Measurements from ENCODE around the gene TOR2A.

TOR2A gene

DNA sequence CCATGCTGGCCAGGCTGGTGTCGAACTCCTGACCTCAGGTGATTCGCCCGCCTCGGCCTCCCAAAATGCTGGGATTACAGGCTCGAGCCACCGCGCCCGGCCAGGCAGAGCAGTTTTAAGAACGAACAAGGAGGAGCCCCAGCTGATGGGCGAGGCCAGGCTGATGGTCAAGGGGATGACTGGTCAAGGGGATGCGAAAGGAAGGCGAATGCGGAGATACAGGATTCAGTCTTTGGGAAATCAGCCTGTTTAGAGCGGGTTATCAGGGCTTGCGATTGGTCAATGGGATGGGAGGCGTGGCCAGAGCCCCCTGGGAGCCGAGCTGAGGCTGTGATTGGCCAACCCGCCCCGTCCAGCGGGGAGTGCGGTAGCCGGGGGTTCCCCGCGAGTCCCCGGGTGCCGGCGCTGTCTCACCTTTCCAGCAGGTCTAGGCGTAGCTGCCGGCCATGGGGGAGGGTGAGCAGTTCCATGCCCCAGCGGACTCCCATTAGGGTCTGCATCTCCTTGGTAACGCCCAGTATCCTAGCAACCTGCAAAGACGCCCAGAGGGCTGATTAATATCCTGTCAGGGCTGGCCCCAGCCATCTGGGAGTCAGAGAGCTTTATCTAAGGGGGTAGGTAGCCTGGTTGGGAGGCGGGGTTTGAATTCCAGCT is 7.5 kb upstream of the TOR2A start:
- peak; percentile 92 for DNase-seq (ENCODE audit: low spot score)

DNA sequence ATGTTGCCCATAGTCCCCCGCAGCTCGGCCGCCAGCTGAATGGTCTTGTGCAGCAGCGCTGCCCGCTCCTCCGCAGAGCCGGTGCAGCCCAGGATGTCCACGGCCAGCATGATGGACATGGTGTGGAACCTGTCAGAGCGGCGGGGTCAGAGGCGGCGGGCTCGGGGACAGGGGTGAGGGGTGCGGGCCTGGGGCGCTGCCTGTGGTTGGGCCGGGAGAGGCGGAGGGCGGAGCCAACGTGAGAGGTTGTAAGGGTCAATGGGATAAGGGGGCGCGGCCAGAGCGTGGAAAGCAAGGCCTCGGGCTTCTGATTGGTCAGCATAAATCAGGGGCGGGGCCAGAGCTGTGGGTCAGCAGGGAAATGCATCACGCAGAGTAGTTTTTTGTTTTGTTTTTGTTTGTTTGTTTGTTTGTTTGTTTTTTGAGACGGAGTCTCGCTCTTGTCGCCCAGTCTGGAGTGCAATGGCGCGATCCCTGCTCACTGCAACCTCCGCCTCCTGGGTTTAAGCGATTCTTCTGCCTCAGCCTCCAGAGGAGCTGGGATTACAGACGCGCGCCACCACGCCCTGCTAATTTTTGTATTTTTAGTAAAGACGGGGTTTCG is 6.8 kb upstream of the TOR2A start:
- peak; percentile 96 for DNase-seq (ENCODE audit: low spot score)

DNA sequence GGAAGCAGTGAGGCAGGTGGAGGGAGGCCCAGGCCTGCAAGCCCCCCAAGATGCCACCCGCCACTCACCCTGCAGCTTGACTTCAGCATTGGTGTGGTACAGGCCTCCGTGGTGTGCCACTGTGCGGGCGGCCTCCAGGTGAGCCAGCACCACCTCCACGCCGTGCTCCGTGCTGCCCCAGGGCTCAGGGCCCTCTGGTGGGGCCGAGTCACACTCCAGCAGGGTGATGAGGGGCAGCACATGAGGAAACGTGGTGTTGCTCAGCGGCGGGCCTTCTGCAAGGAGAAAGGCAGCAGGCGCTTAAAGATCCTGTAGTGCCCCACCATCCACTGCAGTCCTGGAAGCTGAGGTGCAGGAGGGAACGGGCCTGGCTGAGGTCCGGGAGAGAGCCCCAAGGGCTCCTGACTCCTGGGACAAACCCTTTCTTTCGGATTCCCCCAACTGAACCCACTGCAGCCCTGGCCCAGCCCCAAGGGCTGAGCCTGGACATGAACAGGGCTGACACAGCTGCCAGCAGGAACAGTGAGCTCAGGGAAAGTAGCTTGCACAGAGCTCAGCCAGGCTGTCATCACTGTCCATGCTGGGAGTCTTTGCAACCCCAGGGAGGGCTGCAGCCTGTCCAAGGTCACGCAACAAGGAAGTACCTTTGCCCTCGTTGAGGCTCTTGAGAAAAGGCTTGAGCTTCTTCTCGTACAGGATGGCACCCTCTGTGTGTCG is 4.7 kb upstream of the TOR2A start:
- no peak for DNase-seq (ENCODE audit: low spot score)

DNA sequence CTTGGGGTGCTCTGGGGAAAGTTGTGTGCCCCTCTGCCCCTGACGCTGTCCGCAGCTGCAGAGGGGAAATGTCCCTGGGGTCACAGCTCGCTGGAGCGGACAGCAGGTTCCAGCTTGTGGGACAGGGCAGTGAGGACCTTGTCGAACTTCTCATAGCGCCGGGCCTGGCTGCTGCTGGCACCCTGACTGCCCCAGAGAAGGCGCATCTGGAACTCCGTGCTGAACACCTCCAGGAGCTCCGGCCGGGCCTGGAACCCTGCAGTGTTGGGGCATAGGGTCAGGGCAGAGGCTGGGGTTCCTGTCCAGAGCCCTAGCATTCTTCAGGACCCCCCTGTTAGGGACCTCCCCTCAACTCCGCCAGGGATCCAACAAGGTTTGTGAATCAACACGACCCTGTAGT is 3.6 kb upstream of the TOR2A start:
- DNase-seq (ENCODE audit: low spot score), result no peak

DNA sequence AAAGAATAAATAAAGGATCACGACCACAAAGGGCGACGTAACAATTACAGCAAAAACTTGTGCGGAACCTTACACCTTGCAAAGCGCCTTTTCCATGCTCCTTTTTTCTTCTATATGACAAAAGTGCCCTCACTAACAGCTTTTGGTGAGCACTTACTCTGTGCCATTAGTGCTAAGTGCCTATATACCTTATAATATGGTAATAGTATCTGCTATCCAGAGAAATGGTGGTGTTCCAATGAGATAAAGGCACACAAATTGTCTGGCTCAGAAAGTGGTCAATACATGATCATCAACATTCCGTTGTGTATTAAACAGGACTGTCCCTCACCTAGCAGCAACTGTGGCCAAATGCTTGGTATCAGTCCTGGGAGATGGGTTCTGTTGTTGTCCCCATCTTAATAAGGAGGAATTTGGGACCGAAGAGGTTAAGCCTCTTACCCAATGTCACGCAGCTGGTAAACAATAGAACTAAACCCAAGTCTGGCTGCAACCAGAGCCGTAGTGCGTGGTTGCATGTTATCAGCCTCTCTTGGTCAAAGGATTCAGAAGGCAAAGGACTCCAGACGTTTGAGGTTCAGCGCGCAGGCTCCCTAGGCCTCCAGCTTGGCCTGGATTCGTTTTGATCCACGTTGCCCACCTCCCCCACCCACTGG is 564 bp upstream of the TOR2A start:
- no peak for DNase-seq (ENCODE audit: low spot score)

DNA sequence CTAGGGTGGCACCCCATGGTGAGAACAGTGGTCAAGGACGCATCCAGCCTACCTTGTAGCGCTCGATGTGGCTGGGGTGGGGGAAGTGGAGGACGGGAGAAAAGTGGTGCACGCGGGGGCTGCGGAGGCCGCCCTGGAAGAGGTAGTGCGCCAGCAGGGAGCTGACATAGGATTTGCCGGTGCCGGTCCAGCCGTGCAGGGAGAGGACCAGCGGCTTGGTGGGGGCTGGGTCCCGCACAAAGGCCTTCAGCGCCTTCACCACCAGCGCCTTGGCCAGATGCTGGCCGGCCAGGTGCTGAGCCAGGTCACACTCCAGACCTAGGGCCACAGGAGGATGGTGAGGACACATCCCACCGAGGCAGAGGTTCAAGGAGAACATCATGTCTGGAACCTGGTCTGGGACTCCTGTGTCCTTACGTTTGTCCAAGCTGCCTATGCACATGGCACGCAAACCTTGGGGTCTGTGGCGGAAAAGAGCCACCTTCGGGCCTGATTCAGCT is 797 bp downstream of the TOR2A start:
- DNase-seq (ENCODE audit: low spot score), result no peak

DNA sequence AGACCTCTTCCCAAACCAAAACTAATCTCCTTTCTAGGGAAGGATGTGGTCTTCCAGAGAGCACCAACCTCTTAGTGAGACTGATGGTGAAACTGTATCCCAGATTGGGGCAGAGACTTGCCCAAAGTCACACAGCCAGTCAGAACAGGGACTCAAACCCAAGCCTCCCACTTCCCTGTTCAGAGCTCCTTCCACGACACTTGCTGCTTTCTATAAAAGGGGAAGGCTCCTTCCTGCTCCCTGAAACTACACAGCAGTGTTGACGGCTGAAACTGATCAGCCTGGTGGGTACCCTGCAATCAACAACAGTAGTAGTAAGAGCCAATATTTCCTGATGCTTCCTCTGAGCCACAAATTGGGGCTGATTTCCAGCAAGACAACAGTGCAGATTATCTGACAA is 1.5 kb downstream of the TOR2A start:
- no peak for DNase-seq (ENCODE audit: low spot score)

DNA sequence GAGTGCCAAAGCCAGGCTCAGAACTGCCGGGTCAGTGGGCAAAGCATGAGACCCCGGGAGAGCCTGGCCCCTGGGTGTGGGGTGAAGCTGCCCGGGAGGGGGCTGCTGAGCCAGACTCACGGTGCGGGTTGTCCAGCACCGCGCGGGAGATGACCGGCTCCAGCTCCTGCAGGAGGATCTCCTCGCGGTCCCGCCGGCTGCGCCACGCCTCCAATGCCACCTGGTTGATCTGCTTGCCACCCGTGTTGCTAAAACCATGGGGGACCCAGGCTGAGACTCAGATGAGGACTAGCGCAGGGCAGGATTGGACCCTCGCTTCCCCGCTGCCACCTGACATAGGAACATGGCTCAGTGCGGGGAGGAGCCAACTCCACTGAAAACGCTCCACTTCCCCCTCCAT is 2.6 kb downstream of the TOR2A start:
- no peak for DNase-seq (ENCODE audit: low spot score)

DNA sequence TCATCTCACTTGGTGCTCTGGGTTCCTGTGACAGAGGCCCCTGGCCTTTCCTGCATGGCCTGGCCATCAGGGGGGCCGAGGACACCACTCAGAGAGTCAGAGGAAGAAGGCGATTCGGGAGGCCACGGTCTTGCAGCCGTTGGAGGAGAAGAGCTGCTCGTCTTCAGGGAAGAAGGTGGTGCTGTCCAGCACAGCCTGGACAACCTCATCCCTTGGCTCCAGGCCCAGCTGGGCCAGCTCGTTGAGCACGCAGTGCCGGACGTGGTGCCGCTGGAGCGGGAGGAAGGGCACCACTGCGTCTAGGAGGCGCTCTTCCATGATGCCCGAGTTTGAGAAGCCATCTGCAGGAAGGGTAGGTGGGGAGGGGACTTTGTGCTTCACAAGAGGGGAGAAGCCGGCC is 3.2 kb downstream of the TOR2A start:
- DNase-seq (ENCODE audit: low spot score), result no peak

DNA sequence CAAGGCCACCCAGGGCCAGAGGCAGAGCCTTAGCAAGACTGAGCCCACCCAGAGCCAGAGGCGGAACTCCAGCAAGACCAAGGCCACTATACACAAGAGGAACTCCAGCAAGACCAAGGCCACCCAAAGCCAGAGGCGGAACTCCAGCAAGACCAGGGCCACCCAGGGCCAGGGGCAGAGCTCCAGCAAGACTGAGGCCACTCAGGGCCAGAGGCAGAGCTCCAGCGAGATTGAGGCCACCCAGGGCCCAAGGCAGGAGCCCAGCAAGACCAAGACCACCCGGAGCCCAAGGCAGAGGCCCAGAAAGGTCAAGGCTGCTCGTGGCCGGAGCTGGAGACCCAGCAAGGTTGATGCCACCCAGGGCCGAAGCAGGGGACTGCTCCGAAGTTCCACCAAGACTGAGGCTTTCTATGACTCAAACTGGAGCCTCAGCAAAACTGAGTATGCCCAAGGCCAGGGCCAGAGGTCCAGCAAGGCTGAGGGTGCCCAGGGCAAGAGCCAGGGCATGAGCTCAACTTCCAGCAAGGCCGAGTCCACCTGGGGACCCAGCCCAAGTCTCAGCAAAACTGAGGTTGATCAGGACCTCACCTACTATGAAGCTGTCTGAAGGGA is 4.2 kb downstream of the TOR2A start:
- no peak for DNase-seq (ENCODE audit: low spot score)

DNA sequence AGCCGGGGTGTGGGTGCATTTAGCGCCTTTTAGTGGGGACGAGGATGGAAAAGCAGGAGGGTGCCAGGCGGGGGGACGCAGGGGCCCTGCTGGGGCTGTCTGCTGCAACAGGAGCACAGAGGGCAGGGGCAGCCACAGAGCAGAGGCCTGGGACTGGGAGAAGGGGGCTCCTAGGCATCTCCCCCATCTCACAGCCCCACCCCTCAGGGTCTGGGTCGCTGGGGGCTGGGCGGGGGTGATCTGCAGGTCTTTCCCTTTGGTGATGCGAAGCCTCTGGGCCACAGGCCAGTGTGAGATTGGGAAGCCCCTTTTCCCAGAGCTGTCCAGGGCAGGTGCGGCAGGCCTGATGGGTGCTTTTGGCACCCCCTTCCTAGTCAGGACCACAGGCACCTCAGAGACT is 4.8 kb downstream of the TOR2A start:
- DNase-seq (ENCODE audit: low spot score), result no peak

DNA sequence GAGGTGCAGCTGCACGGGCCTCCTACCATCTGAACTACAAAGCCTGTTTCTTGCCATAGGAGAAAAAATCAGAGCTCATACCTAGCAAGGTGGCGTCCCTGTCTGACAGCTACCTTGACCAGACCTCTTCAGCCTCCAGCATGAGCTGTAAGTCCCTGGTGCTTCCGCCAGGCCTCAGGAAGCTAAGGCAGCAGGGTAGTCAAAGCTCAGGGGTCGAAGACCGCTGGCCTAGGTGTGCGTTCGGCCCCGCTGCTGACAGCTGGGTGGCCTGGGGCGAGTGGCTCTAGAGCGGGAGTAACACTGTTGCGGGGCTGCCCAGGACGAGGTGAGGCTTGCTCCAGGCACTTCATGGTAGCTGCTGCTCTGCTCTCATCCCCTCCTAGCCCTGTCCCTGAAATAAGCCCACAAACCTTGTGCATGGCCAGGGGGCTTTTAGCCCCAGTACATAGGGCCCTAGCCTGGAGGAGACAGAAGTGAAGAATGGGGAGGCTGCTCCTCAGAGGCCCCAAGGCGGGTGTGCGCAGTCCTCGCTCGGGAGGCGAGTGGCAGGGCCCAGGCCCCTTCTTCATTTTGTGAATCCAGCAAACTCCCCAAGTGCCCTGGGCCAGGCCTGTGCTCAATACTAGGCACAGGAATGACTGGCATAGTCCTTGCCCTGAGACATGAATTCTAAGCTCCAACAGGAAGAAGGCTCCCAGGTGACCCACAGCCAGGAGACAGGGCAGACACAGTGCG is 5.4 kb downstream of the TOR2A start:
- DNase-seq (ENCODE audit: low spot score), result no peak

DNA sequence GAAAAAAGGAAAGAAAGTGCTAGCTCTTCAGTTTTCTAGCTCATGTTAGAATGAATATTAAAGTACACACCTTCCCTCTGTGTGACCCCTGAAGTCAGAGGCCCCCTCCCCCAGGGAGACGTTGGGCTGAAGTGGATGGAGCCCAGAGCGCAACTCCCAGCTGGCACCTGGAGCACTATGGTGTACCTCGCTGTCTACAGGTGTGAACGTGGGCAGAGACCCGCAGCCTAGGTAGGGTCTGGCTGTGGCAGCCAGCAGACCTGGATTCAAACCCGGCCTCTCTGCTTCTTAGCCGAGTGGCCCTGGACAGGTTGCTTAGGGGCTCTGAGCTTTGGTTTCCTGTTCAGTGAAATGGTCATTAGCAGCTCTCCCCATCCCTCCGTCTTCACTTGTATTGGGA is 6.3 kb downstream of the TOR2A start:
- DNase-seq (ENCODE audit: low spot score), result no peak

DNA sequence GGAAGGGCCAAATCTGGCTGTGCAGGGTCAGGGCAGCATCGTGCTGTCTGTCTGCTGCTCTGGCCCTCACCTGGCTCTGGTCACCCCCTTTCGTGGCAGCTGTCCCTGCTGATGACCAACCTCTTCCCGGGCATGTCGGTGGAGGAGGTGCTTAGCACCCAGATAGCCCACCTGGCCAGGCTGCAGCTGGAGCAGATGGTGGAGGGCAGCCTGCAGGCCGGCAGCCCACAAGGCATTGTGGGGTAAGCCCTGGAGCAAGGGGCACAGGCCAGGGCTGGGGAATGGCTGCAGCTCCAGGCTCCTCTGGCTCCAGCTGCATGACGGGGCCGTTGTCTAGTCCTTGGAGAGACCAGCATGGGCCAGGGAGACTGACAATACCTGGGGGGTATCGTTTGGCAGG is 8.2 kb downstream of the TOR2A start:
- DNase-seq (ENCODE audit: low spot score), result no peak

DNA sequence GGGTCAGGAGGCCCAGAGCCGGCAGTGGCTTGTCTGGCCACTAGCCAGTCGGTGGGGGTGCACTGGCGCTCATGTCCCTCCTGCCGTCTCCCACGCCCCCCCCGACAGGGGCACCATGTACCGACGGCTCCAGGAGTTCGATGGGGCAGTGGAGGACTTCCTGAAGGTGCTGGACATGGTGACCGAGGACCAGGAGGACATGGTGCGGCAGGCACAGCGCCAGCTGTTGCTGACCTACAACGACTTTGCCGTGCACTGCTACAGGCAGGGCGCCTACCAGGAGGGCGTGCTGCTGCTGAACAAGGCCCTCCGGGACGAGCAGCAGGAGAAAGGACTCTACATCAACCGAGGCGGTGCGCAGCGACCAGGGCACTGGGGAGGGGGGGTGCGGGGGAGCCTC is 11.1 kb downstream of the TOR2A start:
- no peak for DNase-seq (ENCODE audit: low spot score)

DNA sequence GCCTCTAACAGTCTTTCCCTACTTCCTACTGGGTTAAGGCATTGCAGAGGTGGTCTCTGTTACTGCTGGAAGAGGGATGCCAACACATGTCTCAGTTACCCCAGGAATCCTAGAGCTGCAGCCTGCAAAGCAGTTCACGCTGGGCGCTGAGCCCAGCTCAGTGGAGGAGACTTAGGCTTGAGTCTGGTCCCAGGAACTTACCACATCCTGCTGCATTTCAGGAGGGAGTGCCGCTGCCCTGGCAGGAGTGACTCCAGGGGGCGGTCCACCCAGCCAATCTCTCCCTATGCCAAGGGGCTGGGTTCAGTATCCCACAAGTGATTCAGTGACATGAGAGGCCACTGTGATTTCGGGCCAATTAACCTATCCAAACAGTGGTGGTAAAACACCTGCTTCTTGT is 11.7 kb downstream of the TOR2A start:
- DNase-seq (ENCODE audit: low spot score), result no peak

DNA sequence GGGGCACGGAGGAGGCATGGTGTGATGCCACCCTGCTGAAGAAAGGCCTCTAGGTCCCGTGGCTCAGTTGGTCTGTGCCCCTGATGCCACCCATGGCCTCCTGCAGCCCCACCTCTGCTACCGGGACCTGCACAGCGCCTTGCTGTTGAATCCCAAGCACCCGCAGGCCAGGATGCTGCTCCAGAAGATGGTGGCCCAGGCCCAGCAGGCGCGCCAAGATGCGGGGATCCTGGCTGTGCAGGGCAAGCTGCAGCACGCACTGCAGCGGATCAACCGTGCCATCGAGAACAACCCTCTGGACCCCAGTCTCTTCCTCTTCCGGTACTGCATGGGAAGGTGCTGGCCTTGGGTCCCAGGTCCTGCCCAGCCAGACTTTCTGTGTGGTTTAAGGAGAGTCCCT is 12.1 kb downstream of the TOR2A start:
- no peak for DNase-seq (ENCODE audit: low spot score)

DNA sequence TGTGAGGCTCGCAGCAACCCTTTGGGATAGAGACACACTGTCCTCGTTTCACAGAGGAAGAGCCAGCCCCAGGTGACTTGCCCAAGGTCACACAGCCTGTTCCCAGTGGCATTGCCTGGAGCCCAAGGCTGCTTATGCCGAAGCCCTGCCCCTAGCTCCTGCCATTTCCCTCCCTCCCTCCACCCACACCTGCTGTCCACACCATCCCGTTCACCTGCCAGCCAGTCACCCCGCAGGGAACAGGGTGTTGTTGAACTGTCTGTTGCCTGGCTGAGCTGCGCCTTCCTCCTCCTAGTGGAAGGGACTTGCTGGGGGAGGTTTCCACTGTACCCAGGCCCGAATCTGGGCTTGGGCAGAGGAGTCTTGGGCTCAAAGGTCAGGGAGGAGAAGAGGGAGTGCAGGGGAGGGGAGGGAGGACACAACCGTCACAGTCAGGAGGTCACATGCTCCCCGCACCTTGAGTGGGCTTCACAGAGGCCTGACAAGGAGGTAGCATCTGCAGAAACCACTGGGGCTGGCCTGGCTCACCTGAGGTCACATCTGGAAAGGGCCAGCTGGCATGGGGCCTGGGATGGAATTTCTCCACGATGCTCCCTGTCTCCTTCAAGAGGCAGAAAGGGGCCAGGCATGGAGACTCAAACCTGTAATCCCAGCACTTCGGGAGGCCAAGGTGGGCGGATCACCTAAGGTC is 12.9 kb downstream of the TOR2A start:
- DNase-seq (ENCODE audit: low spot score), result no peak

DNA sequence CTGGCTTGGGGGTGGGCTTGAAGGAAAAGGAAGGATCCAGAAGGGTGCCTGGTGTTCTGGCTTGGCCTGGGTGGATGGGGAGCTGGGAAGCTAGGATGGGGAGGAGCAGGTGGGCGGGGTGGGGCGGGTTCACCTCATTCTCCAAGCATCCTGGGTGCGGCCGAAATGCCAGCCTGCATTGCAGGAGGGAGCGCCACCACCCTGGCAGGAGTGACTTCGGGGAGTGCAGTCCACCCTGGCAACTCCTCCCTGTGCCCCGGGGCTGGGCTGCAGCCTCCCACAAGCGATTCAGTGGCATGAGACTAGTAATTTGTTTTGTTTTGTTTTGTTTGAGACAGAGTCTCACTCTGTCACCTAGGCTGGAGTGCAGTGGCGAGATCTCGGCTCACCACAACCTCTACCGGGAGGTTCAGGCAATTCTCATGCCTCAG is 13.7 kb downstream of the TOR2A start:
- DNase-seq (ENCODE audit: low spot score), result no peak

DNA sequence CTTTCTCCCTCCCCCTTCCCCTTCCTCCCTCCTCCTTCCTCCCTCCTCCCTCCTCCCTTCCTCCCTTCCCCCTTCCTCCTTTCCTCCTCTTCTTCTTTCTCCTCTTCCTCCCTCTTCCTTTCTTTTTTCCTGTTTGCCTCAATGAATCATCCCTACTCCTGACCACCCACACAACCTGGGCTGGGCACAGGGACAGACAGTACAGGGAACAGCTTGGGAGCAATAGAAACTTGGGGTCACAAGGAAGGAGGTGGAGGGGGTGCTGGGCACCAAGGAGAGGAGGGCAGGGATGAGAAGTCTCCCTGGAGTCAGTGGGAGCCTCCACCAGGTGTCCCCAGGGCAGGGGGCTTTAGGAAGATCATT is 14.2 kb downstream of the TOR2A start:
- no peak for DNase-seq (ENCODE audit: low spot score)
